Tibial nerve (tissue), 4 donors: Measurements from ENCODE around the gene NFKB1. TPM values are rescaled to one million over a fixed set of nuclear protein-coding genes. Genes with fewer than 3 reads are reported as not detected.
"Not testable (repeated sequence)": the region's sequence is repeated elsewhere in the genome, so short reads cannot be mapped to it uniquely, and the experiment has no call there.

Experiments used
- DNase-seq, 2 donors: peaks; one replicate each; pipeline ENCODE4 v3.0.0-alpha.2; 2019; ENCODE audit warnings: low spot score in 2 of 2
- H3K27ac ChIP-seq, 4 donors: fragments of 200-600 bp; sonication (generic) in 3 of 4; one replicate each; pipeline ENCODE4 v1.5.1; 2017 to 2019; ENCODE audit warnings: mild to moderate bottlenecking in 1 of 4
- H3K27me3 ChIP-seq, 2 donors: fragments of 200-600 bp; sonication (generic) in 1 of 2; one replicate each; pipeline versions ENCODE4 v1.5.1 to v1.6.0; 2017 to 2019
- H3K36me3 ChIP-seq, 3 donors: fragments of 200-600 bp; sonication (generic); one replicate each; pipeline ENCODE4 v1.5.1; 2018 to 2019
- H3K4me1 ChIP-seq, 4 donors: fragments of 200-600 bp; sonication (generic) in 3 of 4; one replicate each; pipeline ENCODE4 v1.5.1; 2017 to 2019
- H3K4me3 ChIP-seq, 4 donors: fragments of 200-600 bp; sonication (generic) in 3 of 4; one replicate each; pipeline ENCODE4 v1.5.1; 2017 to 2019; ENCODE audit warnings: mild to moderate bottlenecking in 1 of 4, moderate library complexity in 1 of 4
- H3K9me3 ChIP-seq, 4 donors: fragments of 200-600 bp; sonication (generic) in 3 of 4; one replicate each; pipeline ENCODE4 v1.5.1; 2017 to 2019
- EP300 ChIP-seq, 2 donors: sonication (generic); formaldehyde crosslinking; IDR thresholded peaks; one replicate each; pipeline ENCODE4 v1.6.1; 2017; ENCODE audit warnings: antibody characterized with exemption in 2 of 2, mild to moderate bottlenecking in 1 of 2
- POLR2A ChIP-seq, 2 donors: fragments of 450-650 bp; IDR thresholded peaks; one replicate each; pipeline ENCODE4 v1.6.1; 2017; ENCODE audit warnings: antibody characterized with exemption in 2 of 2, mild to moderate bottlenecking in 2 of 2, moderate library complexity in 2 of 2
- WGBS, 2 donors: methylation state at CpG; one replicate each; pipeline ENCODE4 v1.1.5; 2018; 5-methylcytosine and 5-hydroxymethylcytosine counted together
- total RNA-seq, 4 donors: library from RNA; depleted of rRNA; stranded (reverse); fragments of >200 nt; gene quantifications; one replicate each; pipeline ENCODE4 v1.1.0, GENCODE V29; 2016
- TF ChIP-seq, protein P1 (sequence below), 5 experiments: fragments of 200-600 bp in 3 of 5; fragments of 450-650 bp in 2 of 5; sonication (generic) in 3 of 5; IDR thresholded peaks; one replicate each; pipeline ENCODE4 v1.5.1; 2016 to 2019; ENCODE audit warnings: antibody characterized with exemption in 5 of 5, mild to moderate bottlenecking in 3 of 5, moderate library complexity in 2 of 5

Gene NFKB1
- total RNA-seq, 4 donors from 2014 or later = 21.6 to 44.8 (median 28.3) TPM

DNA sequence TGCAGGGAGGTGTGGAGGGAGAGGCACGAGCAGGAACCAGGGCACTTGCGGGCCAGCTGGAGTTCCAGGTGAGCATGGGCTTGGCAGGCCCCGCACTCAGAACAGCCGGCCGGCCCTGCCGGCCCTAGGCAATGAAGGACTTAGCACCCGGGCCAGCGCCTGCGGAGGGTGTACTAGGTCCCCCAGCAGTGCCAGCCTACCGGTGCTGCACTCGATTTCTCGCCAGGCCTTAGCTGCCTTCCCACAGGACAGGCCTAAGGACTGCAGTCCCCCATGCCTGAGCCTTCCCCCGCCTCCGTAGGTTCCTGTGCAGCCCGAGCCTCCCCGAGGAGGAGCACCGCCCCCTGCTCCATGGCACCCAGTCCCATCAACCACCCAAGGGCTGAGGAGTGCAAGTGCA, 18.0 kb upstream of the NFKB1 start:
- Histone ChIP-seq H3K9me3 (peaks cover 0 to 22% (median 0%) of the 10 kb centered on the region in 4 donors), H3K27me3 (no peaks in the 10 kb centered on the region), H3K27ac (no peak overlapping the region), H3K36me3 (no peaks in the 10 kb centered on the region), H3K4me3 (no peak overlapping the region), H3K4me1 (no peaks in the 10 kb centered on the region)
- no peak for DNase-seq
- TF ChIP-seq, protein P1, sequence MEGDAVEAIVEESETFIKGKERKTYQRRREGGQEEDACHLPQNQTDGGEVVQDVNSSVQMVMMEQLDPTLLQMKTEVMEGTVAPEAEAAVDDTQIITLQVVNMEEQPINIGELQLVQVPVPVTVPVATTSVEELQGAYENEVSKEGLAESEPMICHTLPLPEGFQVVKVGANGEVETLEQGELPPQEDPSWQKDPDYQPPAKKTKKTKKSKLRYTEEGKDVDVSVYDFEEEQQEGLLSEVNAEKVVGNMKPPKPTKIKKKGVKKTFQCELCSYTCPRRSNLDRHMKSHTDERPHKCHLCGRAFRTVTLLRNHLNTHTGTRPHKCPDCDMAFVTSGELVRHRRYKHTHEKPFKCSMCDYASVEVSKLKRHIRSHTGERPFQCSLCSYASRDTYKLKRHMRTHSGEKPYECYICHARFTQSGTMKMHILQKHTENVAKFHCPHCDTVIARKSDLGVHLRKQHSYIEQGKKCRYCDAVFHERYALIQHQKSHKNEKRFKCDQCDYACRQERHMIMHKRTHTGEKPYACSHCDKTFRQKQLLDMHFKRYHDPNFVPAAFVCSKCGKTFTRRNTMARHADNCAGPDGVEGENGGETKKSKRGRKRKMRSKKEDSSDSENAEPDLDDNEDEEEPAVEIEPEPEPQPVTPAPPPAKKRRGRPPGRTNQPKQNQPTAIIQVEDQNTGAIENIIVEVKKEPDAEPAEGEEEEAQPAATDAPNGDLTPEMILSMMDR (IDR thresholded peaks at IDR 0.05) = no peak
- no peak for TF ChIP-seq EP300 (IDR thresholded peaks at IDR 0.05)
- 95 to 97% methylated on average over 10 to 14 of the region's 17 CpGs for WGBS, 2 donors

DNA sequence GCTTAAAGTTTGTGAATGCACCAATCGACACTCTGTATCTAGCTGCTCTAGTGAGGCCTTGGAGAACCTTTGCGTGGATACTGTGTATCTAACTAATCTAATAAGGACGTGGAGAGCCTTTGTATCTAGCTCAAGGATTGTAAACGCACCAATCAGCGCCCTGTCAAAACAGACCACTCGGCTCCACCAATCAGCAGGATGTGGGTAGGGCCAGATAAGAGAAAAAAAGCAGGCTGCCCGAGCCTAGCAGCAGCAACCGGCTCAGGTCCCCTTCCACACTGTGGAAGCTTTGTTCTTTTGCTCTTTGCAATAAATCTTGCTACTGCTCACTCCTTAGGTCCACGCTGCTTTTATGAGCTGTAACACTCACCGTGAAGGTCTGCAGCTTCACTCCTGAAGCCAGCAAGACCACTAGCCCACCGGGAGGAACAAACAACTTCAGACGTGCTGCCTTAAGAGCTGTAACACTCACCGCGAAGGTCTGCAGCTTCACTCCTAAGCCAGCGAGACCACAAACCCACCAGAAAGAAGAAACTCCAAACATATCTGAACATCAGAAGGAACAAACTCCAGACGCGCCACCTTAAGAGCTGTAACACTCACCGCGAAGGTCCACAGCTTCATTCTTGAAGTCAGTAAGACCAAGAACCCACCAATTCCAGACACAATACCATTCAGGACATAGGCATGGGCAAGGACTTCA, 17.0 kb upstream of the NFKB1 start:
- not testable (repeated sequence) for H3K36me3 ChIP-seq, DNase-seq, H3K4me3 ChIP-seq, H3K4me1 ChIP-seq, H3K27me3 ChIP-seq, H3K27ac ChIP-seq
- H3K9me3 ChIP-seq = peaks cover 0 to 17% (median 0%) of the 10 kb centered on the region in 4 donors
- 75 to 77% methylated on average over 19 of the region's 19 CpGs for WGBS, 2 donors

DNA sequence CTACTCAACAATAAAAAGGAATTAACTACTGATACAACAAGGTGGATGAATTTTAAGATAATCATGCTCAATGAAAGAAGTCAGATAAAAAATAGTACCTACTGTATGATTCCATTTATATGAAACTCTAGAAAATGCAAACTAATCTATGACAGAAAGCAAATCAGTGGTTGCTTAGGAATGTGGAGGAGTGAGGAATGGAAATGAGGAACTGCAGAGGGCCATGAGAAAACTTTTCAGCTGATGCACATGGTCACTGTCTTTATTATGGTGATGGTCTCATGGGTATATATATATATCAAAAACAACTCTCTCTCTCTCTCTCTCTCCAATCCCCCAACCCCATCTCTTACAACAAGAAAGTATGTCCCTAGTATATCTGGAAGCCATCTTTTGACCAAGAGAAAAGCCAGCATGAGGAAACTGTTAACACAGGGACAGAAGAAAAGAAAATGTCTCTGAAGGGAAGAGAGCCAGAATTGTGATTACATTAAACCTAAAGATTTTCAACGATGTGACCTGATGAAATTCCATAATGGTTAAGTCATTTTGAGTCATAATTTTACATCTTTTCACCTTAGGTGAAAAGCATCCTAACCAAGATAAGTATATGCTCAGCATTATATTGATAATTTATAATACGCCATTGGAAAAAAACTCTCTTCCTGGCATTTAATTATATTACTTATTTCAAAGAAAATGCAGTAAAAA, 8.5 kb upstream of the NFKB1 start:
- no peaks in the 10 kb centered on the region for H3K27me3 ChIP-seq
- H3K4me3 ChIP-seq = no peak overlapping the region
- WGBS, 2 donors = 74% methylated on average over 2 of the region's 2 CpGs
- DNase-seq = no peak
- H3K4me1 ChIP-seq = peaks cover 0 to 13% (median 0%) of the 10 kb centered on the region in 4 donors
- no peaks in the 10 kb centered on the region for H3K9me3 ChIP-seq
- TF ChIP-seq POLR2A (IDR thresholded peaks at IDR 0.05) = no peak
- TF ChIP-seq, protein P1 (IDR thresholded peaks at IDR 0.05) = no peak
- no peak for TF ChIP-seq EP300 (IDR thresholded peaks at IDR 0.05)
- no peak overlapping the region for H3K27ac ChIP-seq
- H3K36me3 ChIP-seq = no peaks in the 10 kb centered on the region

DNA sequence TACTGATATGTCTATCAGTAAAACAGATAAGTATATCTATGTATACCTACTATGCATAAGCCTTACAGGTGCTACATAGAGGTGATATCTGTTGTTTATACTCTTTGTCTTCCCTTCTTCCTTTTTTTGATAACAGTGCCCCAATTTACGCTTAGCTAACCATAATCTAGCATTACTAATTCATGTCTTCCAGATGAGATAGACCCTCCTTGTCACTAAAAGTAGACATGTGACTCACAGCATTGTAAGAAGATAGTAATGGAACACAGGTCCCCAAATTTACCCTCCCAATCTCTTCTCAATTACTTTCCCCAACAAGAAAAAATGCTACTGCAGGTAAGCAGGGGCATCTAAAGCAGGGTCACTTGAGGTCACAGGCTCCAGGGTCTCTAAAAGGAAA, 7.9 kb upstream of the NFKB1 start:
- TF ChIP-seq POLR2A (IDR thresholded peaks at IDR 0.05) (no peak), EP300 (IDR thresholded peaks at IDR 0.05) (no peak)
- TF ChIP-seq, protein P1 (IDR thresholded peaks at IDR 0.05) = no peak
- Histone ChIP-seq H3K9me3 (no peaks in the 10 kb centered on the region), H3K27me3 (no peaks in the 10 kb centered on the region), H3K27ac (no peak overlapping the region), H3K4me3 (no peak overlapping the region), H3K4me1 (peaks cover 0 to 13% (median 0%) of the 10 kb centered on the region in 4 donors), H3K36me3 (no peaks in the 10 kb centered on the region)
- 88 to 96% methylated on average over 1 of the region's 1 CpG for WGBS, 2 donors
- DNase-seq = no peak

DNA sequence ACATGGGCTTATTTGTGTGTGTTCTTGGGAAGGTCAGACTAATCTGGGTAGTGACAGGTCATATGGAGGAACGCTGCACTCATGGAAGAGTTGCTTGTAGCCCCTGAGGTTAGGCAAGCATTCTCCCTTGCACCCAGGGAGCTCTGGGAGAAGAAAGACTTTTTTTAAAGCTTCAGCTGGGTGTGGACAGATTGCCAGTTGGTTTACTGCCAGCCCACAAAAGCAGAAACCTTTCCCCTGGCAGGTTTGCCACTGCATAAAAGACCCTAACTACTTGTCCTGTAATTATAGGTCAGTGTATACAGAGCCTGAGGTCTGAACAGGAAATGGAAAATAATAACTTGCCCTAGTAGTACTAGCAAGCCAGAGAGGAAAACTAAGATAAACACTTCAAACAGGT, 7.4 kb upstream of the NFKB1 start:
- TF ChIP-seq, protein P1 (IDR thresholded peaks at IDR 0.05) = no peak
- TF ChIP-seq POLR2A (IDR thresholded peaks at IDR 0.05) (no peak), EP300 (IDR thresholded peaks at IDR 0.05) (no peak)
- DNase-seq = no peak
- 33 to 45% methylated on average over 1 of the region's 1 CpG for WGBS, 2 donors

More for the DNA sequence above, 7.4 kb upstream of the NFKB1 start:
- Histone ChIP-seq H3K27me3 (no peaks in the 10 kb centered on the region), H3K9me3 (no peaks in the 10 kb centered on the region), H3K4me3 (no peak overlapping the region), H3K36me3 (no peaks in the 10 kb centered on the region), H3K4me1 (peaks cover 0 to 13% (median 0%) of the 10 kb centered on the region in 4 donors), H3K27ac (no peak overlapping the region)
